HG02623 (cell line): ENCODE results near the gene SLC9A4.
A peak's percentile ranks its signal among the peaks of the same experiment; 100 is the strongest.

Source experiments
- ATAC-seq: cut with Tn5 transposase; IDR thresholded peaks from one replicate; pipeline ENCODE4 v1.9.1; 2021; ENCODE audit warnings: moderate library complexity; ENCODE audit not compliant: unreplicated experiment

The SLC9A4 gene

DNA sequence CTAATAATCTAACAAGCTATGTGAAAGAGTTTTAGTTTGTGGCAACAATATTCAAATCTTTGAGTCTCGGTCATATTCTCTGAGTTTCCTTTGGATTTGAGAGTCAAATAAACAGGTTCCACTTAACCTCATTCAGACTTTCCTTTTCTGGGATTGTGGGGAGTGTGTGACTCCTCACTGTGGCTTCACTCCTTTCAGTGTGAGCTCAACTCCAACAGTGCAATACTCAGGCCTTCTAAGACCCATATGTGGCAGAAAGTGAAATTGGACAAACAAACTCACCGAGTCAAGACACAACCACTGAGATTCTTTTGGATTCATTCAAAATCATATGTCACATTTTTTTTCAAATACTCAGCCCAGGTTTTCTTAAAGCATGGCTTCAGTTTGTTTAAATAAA lies 25.4 kb downstream of the SLC9A4 start:
- no peak for ATAC-seq

DNA sequence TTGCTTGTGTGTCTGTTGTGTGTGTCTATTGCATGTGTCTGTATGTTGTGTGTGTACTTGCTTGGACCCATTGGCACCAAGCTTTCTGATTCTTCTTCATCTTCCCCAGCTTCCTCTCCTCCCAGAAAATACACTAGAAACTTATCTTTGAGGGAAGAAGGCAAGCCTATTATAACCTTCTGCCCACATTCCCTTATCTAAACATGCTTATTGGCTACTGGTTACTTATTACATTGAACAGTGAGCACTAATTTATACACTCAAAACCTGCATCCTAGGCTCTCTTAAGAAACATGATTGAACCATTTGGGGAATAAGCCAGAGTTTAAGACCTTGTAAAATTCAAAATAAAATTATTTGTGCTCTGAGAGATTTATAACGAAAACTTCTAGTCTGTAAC lies 26.5 kb downstream of the SLC9A4 start:
- no peak for ATAC-seq

DNA sequence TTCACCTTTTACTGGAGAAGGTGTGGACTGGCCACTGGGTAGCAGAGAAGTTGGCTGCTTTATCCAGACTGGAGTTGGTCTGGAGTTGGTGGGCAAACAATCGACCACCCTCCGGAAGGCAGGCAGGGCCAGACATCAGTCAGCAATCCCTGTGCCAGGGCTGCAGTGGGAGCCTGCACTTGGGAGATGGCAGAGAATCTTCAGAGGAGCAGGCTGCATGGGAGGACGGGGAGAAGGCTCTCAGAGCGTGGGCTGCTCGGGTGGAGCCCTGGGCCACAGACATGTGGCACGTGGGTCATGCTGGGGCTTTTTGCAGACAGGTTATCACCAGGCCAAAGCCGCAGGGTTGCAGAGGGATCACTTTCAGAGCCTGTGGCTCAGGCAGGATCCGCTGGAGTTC lies 29.6 kb downstream of the SLC9A4 start:
- no peak for ATAC-seq

DNA sequence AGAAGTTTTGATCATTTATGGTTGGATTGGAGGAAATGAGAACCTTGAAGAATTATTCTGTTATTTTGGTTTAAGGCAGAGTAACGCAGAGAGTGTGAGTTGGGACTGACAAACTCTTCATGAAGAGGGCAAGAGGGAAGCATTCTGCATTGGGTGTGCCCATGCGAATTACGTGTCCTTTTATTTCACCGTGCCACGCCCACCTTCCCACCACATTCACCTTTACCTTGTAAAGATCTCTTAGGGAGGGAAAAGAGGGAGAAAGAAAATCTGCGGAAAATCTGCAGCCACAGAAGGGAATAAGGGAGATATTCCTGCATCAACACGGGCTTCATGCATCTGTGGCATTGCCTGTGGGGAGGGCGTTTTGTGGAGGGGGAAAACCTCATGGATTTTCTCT lies 31.8 kb downstream of the SLC9A4 start:
- ATAC-seq: no peak

DNA sequence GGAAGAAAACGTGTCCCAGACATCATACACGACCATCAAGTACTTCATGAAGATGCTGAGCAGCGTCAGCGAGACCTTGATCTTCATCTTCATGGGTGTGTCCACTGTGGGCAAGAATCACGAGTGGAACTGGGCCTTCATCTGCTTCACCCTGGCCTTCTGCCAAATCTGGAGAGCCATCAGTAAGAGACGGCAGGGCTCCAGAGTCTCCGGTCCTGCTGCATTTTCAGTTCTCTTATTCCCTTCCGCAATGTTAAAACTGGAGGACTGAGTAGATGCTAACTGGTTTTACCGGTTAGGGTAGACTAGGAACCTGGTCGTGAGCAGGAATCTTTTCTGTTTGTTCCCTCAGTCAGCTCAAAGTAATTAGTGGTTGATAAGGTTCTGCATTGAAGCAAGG lies 32.3 kb downstream of the SLC9A4 start:
- no peak for ATAC-seq

DNA sequence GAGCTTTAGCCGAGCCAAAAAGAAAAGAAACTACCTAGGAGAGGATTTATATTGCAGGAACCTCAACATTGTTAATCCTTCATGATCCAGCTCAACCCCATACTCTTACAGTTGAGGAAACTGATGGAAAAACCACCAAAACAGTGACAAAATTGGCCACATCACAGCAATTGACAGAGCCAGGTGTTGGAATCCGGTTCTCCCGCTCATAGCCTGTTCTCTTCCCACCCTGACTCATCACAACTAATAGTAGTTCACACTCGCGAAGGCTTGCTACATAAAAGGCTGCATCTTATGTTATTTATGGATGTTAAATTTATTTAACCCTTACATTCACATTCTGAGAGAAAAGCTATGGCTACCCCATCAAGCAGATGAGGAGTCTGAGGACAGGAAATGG lies 33.7 kb downstream of the SLC9A4 start:
- no peak for ATAC-seq

DNA sequence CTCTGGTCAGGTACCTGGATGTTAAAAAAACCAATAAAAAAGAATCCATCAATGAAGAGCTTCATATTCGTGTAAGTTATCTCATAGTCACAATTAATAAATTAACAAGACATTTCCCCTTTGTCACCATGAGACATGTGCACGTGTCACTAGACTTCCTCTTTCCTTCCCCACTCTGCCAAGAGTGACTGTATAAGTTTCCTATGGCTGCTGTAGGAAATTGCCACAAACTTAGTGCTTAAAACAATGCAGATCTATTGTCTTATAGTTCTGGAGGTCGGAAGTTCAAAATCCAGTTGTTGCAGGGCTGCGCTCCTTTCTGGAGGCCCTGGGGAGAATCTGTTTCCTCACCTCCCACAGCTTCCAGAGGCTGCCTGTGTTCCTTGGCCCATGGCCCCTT lies 35.8 kb downstream of the SLC9A4 start:
- no peak for ATAC-seq

DNA sequence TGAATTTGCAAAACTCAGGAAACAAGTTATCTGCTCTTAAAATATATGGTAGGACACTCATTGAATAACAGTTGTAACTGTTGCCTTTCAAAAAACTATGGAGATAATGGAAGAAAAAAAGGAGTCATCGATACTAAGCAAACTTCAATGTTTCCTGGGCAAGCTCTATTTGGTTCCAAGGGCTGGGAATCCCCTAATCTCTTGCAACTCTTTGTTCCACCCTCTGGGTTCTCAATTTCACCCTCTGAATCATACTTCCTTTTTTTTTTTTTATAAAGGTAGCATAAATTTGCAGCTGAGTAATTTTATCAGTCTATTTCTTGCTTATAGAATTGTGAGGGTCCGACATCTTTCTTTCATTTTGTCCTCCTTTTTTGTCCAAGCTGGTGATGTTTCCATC lies 36.7 kb downstream of the SLC9A4 start:
- ATAC-seq: no peak

DNA sequence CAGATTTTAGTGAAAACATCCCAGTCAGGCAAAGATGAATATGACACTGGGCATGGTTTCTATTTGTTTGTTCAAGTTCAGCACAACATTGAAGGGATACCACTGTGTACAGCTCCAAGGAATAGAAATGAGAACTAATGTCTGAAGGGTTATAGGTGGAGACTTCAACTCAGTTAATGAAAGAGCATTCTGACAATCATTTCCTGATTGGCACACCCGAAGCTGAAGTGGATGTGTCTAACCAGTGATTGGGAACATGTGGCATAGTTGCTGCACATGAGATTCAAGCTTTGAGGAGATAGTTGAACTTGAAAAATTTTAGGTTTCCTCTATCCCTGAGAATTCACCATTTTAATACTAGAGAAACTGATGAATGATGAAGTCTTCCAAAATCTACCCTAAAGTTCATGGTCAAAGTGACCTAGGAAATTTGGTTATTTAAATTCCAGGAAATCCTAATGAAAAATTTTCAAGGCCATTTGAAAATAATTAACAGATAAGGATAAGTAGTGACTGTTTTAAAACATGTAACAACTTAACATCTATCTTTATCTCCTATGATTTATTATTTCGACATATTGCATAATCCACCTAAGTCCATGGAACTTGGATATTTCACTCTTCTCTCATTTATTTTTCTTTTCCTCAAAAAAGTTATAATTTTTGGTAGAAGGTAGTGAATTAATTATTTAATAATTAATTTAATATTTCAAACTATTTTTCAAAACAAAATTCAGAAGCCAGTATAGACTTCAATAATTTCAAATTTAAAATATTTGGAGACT lies 38.0 kb downstream of the SLC9A4 start:
- no peak for ATAC-seq

DNA sequence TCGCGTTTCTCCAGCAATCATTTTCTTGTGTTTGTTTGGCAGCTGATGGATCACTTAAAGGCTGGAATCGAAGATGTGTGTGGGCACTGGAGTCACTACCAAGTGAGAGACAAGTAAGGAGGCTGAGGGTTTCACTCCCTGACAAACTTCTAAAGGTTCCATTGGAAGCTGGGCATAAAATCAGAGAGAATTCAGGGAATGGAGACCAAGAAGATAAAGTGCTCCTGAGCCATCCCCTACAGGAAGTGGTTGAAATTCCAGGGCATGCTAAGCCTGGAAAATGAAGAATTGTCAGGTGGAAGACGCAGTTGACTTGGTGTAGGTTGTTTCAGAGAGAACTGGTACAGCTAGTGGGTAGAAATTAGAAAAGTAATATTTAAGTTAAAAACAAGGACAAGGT lies 39.1 kb downstream of the SLC9A4 start:
- no peak for ATAC-seq

DNA sequence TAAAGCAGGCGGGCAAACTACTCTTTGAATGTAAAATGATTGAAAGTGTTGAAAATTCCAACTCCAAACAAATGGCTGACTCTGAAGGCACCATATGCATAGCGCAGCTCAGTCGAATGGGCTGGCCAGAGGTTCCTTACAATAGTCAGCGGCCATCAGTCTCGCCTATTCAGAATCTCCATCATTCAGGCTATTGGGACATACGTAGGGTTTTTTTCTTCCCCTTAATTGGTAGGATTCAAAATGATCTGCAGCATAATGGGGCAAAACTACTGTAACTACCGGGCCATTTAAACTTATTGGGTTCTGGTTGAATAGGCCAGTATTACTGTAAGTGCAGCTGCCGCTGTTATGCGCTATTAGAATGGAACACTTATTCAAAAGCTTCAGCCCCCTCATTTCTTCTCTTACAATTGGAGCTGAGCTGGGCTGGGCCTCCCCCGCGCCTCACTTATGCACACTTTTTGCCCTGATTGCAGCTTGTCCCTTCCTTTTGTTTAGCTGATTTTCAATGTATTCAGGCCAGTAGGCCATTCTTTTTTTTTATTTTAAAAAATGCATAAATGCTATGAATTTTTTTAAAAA lies 40.4 kb downstream of the SLC9A4 start:
- ATAC-seq: no peak

DNA sequence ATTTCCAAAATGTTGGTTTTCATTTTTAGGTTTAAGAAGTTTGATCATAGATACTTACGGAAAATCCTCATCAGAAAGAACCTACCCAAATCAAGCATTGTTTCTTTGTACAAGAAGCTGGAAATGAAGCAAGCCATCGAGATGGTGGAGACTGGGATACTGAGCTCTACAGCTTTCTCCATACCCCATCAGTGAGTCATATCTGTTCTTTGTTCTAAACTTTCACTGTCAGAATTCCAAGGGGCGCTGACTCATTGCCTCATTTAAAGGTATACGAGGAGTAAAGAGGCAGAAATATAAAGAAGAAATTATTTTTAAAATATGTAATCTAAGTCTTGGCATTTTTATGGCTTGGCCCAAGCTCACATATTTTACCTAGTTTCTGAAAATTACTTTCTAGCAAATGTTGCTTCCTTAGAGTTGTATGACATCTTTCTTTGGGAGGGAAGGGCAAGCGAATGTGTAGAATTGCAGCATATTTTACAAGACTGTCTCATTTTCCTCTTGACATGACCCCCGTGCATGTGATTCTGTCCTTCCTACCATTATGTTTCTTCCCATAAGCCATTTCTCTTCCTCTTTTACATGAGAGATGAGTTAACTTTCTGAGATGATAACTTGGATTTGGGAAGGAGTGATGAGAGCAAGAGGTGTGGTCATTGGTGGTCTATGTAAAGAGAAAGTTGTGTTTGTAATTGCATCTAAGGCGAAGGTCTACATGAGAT lies 41.2 kb downstream of the SLC9A4 start:
- ATAC-seq: no peak

DNA sequence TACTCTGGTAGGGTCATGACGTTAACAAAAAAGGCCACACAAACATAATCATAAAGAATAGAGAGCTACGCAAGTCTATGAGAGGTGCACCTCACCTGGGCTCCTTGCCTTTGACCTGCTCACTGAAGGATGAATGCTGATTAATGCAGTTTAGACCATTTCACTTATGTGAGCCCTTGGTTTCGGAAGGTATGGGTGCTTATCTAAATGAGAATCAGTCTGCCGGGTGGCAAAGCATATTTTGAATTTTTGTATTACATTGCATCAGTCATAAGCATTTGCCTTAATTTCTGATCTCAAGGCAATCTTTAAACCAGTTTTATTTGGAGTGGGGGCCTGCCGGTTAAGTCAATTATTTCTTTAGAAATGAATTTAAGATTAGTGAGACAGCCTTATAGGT lies 42.8 kb downstream of the SLC9A4 start:
- ATAC-seq: no peak

DNA sequence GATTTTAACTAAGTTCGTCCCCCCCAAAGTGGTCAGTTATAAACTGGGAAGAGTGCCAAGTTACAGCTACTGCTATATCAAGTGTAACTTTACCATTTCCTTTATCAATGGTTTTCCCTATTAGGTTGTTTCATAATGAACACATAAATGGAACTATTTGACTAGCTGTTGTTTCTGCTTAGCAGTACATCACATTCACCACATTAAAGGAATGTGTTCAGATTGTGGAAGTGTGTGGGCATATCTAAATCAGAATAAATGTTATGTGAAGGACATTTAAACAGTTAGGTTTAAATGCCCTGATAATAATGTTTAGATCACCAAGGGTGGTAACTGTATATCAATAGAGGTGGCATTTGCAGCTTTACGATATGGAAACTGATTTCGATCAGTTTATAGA lies 45.1 kb downstream of the SLC9A4 start:
- ATAC-seq: no peak

DNA sequence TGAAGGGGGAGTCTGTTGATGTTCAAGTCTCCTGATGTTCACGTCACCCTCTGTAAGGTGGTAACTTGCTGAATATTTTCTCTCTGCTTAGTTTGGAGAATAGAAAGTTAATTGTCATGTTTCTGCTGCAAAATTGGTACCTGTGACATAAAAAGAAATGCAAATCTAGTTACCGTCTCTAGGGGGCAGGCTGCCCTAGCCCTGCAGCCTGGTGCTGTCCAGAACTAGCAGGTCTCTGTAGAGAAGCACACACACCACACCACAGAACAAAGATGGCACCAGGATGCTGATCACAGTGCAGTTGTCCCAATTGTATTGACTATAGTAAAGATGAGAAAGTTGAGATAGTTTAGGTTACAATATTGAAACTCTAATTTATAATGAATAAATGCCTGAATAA lies 47.0 kb downstream of the SLC9A4 start:
- peak; percentile 60 for ATAC-seq

DNA sequence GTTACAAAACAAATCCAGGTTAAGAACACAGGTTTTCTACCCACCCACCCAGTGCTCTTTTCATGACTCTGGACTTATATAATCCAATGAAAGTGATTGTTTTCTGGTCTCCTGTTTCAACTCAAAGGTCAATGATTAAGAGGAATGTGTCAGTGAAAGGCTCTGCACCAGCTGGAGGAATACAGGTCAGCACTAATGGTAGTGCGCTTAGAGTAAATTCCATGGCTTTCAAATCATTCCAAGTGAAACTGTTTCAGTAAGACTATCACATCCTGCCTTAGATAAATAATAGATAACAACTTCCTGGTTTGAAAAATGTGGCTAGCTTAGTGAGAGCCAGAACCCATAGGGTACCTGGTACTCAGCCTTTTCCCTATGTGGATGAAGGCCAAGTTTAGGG lies 47.8 kb downstream of the SLC9A4 start:
- ATAC-seq: no peak

DNA sequence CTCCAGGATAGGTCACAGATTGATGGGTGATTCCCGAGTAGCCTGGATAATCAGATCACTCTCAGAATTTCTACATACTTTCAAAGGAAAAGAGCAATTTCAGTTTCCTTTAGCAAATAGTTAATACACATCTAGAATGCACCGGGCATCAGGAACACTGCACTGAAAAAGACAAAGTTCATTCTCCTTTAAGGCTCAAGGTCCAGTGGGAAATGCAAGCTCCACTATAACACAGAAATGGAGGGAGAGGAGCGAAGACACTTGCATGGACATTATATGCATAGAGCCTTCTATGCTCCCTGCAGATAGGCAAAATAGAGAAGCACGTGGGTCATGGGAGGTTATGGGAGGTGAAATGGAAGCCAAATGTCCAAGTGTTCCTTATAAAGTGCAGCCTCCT lies 49.1 kb downstream of the SLC9A4 start:
- ATAC-seq: no peak

DNA sequence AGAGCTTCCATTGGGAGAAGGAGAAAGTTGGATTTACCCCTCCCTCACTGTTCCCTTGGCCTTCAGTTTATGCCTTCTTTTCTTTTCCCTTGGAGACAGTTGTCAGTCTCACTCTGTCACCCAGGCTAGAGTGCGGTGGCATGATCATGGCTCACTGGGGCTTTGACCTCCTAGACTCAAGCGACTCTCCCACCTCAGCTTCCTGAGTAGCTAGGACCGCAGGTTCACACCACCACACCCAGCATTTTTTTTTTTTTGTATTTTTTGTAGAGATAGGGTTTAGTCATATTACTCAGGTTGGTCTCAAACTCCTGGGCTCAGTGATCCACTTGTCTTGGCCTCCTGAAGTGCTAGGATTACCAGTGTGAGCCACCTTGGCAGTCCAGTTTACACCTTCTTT lies 49.9 kb downstream of the SLC9A4 start:
- no peak for ATAC-seq

DNA sequence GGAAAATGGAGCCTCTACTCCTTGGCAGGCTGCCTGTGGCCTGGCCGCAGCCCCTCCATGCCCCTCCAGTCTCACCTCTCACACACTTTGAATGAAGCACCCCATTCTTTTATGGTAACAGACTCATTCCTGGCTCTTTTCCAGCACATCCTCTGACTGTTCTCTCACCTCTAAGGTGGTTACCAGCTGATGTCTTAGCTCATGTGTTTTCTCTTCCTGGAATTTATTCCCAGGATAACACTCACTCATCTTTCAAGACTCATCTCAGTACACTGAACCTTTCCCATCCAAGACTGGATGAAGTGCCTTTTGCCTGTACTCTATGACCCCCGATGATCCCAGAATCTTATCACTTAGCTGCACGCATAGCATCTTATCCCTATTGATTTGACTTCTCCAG lies 50.6 kb downstream of the SLC9A4 start:
- ATAC-seq: no peak

DNA sequence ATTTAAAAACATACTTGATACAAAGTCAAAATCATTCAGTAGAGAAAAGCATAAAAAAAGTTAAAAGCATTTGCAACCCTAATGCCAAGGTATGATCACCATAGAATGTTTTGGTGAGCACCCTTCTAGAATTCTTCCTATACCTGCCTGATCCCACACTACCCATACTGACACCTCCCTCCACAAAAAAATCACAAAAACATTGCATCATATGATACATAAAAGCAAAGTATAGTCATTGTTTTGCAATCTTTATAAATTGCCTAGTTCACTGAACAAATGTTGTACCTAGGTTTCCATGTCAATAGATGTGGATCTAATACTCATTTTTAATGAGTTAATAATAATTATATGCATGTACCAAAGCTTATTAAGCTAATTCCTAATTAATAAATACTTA lies 54.1 kb downstream of the SLC9A4 start:
- ATAC-seq: no peak

DNA sequence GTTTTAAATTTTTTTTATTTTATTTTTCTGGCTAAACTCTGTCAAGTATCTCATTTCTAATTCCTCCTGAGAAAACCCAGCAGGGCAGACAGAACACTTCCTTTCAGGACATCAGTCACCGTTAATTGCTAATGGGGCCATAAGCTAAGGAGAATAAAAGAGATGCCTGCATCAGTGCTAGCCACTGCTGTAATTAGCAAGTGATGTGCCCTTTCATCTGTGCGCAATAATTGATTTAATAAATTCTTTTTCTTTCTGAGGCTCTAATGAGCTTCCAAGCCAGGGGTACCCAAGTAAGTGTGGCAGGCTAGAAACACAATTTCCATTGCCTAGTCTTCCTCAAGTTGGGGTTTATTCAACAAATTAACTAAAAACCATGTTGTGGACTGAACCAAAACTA lies 65.5 kb downstream of the SLC9A4 start:
- ATAC-seq: no peak

DNA sequence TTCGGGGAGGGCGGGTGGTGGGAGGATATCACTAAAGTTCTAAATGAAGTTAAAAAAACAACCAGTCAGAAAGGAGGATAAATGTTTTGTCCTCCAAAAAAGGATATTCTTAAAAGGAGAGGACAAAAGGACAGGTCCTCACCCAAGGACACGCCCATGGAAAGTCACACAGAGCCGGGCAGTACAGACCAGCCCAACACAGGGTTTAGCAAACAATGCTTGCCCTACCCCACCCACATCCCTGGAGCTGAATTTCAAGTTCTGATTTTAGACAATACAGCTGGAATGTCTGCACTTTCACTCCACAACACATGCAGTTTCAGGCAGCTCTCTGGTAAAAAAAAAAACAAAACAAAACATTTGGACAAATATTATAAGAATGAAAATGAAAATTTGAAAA lies 67.9 kb downstream of the SLC9A4 start:
- no peak for ATAC-seq
